IPS DF 19.7 (cell line): Measurements from ENCODE around the gene CPNE8.
"Not testable (repeated sequence)": the region's sequence is repeated elsewhere in the genome, so short reads cannot be mapped to it uniquely, and the experiment has no call there.

ENCODE experiments used
- DNase-seq: peaks from one replicate; pipeline ENCODE4 v3.0.0-alpha.2; 2013; ENCODE audit warnings: low read depth, low spot score

CPNE8 gene

GRCh38 chr12:38825006-38825405 lies 80.4 kb downstream of the CPNE8 start:
- no peak for DNase-seq

- DNase-seq, result no peak
These were observed 81.7 kb downstream of the CPNE8 start for GRCh38 chr12:38823738-38824137.

- no peak for DNase-seq
These were observed 82.1 kb downstream of the CPNE8 start for GRCh38 chr12:38823314-38823713.

- no peak for DNase-seq
These were observed 87.4 kb downstream of the CPNE8 start for GRCh38 chr12:38817942-38818341.

DNA sequence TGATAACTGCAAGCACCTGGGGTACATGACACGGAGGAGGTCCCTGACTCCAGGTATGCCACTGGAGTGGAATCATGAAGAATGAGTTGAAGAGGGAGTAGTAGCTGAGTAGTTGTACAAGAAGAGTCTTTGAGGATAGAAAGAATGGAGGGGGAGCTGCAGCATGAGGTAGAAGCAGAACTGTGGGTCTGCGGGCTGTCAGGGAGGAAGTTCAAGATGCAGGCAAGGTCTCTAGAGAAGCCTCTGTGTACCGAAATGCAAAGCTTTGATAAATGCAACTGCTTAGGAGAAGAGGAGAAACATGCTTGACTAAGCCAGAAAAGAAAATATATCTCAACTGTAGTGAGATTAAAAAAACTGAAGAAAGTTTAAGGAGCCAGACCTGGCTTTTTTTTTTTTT lies 91.5 kb downstream of the CPNE8 start:
- DNase-seq, result no peak

DNA sequence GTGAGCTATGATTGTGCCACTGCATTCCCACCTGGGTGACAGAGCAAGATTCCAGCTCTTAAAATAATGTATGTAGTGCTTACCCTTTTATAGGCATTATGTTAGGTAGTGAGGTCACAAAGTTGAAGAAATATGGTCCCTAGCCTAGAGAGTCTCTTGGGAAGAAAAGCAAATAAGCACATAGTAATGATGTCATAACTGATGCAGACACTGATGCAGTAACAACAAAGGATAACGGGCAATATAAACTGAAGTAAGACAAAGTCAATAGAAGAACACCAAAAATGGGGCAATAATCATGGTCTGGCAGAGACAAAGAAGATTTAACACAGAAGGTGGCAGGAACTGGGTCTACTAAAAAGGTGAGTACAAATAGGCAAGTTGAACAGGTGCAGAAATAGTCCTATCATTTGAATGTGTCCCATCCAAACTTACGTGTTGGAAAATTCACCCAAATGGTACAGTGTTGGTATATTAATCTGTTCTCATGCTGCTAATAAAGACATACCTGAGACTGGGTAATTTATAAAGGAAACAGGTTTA lies 93.5 kb downstream of the CPNE8 start:
- no peak for DNase-seq

DNA sequence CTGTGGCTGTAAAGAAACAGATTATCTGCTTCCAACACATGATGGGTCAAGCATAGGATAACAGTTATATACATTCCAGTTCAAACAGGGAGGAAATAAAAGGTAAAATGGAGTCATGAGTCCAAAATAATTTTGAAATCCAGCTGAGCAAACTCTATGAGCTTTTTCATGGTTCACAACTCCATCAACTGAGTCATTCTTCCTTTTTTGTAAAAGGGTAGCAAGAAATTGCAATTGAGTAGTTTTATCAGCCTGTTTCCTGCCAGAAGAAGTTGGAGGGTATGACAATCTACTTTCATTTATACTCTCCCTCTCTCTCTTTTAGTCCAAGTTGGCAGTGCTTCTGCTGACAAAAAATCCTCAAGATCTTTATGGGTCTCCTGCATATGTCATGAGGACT lies 95.6 kb downstream of the CPNE8 start:
- DNase-seq, result no peak

DNA sequence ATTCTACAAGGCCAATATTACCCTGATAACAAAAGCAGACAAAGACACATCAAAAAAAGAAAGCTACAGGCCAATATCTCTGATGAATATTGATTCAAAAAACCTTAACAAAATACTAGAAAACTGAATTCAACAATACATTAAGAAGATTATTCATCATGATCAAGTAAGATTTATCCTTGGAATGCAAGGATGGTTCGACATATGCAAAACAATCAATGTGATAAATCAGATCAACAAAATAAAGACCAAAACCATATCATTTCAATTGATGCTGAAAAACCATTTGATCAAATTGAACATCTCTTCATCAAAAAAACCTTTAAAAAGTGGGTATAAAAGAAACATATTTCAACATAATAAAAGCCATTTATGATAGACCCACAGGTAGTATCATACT lies 117.3 kb downstream of the CPNE8 start:
- DNase-seq, result no peak

- DNase-seq, result no peak
These were observed 120.0 kb downstream of the CPNE8 start for GRCh38 chr12:38785381-38785780.

- no peak for DNase-seq
These were observed 122.1 kb downstream of the CPNE8 start for GRCh38 chr12:38783304-38783703.

GRCh38 chr12:38782359-38782758 lies 123.0 kb downstream of the CPNE8 start:
- DNase-seq, result no peak

- no peak for DNase-seq
These were observed 128.7 kb downstream of the CPNE8 start for GRCh38 chr12:38776647-38777046.

- no peak for DNase-seq
These were observed 129.9 kb downstream of the CPNE8 start for GRCh38 chr12:38775457-38775856.

DNA sequence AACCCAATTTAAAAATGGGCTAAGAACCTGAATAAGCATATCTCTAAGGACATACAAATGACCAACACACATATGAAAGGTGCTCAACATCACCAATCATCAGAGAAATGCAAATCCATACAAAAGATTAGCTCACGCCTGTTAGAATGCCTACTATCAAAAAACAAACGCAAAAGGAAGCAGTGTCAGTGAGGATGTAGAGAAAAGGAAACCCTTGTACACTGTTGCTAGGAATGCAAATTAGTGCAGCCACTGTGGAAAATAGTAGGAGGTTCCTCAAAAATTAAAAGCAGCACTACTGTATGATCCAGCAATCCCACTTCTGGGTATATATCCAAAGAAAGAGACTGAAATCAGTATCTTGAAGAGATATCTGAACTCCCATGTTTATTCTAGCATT lies 133.0 kb downstream of the CPNE8 start:
- no peak for DNase-seq

DNA sequence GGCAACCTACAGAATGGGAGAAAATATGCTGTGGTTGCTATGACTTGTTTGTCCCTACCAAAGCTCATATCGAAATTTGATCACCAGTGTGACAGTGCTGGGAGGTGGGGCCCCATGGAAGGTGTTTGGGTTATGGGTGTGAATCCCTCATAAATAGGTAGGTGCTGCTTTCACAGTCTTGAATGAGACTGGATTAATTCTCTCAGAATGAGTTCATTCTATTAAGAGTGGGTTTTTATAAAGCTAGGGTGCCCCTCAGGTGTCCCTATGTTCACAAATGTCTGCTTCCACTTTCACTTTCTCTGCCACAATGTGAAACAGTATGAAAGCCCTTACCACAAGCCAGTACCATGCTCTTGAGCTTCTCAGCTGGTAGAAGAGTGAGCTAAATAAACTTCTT lies 133.5 kb downstream of the CPNE8 start:
- DNase-seq, result no peak

DNA sequence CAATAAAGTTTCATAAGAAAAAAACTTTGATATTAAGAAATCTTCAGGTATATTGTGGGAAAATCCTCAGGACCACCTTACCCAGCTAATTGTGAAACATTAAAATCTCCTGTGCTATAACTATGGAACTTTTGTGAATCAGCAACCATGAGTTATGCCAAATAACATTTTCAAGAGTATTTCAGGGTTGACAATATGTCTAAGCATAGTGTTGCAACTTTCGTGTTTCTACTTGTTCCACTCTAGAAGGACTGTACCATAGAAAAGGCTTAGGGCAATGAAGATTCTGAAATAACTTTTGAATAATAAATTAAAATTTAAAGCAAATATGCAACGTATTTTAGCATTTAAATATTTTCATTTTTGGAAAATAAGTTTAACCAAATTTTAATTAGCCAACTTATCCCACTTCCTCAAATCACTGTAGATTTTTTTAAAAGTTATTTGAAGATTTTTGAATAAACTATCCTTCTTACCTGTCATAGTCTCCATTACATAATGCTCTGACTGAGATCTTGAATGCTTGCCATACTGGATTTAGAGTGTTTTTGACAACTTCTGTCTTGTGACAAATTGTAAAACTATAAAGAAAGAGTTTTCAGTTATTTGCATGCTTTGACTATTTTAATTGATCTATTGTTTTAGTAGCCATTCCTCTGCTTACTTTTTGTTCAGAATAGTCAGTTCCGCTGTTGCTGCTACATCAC lies 143.6 kb downstream of the CPNE8 start:
- DNase-seq, result no peak

GRCh38 chr12:38761111-38761510 lies 144.3 kb downstream of the CPNE8 start:
- DNase-seq, result no peak

DNA sequence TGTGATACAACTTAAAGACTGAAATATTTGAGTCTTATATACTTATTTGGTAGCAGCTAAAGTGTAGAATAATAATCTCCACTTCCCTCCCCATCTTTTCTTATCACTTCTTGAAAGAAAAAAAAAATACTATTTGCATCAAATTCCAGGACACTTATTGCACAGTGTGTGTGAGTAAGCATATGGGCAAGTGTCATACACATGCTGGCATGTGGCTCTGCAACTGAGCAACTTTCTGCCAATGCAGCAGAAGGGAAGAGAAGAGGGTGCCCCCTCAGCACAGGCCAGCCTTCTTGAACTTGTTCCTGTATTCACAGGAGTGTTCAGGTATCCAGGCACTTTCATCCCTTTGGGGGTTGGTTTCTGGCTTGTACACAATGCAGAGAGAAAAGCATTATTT lies 145.8 kb downstream of the CPNE8 start:
- no peak for DNase-seq

DNA sequence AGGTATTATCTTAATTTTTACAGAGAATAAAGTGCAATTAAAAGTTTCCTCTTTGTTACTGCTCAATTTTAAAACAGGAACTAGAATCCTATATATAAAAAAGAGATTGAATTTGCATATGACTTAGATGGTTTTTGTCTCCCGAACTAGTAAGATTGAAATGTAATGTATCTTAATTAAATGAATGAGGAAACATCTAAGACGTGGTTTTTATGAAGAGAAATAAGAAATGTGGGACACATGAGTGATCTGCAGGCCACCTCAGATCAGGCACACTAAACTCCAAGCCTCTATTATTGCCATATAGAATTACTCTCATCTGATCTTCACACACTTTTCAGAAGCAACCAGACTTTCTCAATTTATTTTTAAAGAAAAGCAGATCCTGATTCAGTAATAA lies 158.6 kb downstream of the CPNE8 start:
- no peak for DNase-seq

- no peak for DNase-seq
These were observed 159.8 kb downstream of the CPNE8 start for GRCh38 chr12:38745601-38746000.

GRCh38 chr12:38744041-38744440 lies 161.3 kb downstream of the CPNE8 start:
- no peak for DNase-seq

- not testable (repeated sequence) for DNase-seq
These were observed 162.9 kb downstream of the CPNE8 start for GRCh38 chr12:38742496-38742895.

GRCh38 chr12:38736821-38737220 lies 168.6 kb downstream of the CPNE8 start:
- no peak for DNase-seq

GRCh38 chr12:38732761-38733160 lies 172.6 kb downstream of the CPNE8 start:
- no peak for DNase-seq
